GM10248 (cell line): ENCODE data around the gene RPSA.

Experiments used
- CTCF ChIA-PET: fragments of 300-600 bp; sonication (Branson Sonifier 250); formaldehyde crosslinking; extraction: SDS; loops from one replicate; lab custom pipeline; 2021; ENCODE audit warnings: antibody characterized with exemption; lab: Yijun Ruan, JAX
- POLR2A ChIA-PET: fragments of 350-650 bp; sonication (Branson Sonifier 250); formaldehyde crosslinking; extraction: SDS; loops from one replicate; lab custom pipeline; 2020; ENCODE audit warnings: antibody characterized with exemption; lab: Yijun Ruan, JAX
- DNase-seq: peaks from one replicate; pipeline ENCODE4 v3.0.0; 2012; ENCODE audit errors: extremely low spot score
- CTCF ChIP-seq: IDR thresholded peaks from 2 replicates; pipeline ENCODE4 v1.5.1; 2012; ENCODE audit warnings: mild to moderate bottlenecking, low read depth; ENCODE audit errors: extremely low read depth, missing control alignments, control extremely low read depth

The RPSA gene

DNA sequence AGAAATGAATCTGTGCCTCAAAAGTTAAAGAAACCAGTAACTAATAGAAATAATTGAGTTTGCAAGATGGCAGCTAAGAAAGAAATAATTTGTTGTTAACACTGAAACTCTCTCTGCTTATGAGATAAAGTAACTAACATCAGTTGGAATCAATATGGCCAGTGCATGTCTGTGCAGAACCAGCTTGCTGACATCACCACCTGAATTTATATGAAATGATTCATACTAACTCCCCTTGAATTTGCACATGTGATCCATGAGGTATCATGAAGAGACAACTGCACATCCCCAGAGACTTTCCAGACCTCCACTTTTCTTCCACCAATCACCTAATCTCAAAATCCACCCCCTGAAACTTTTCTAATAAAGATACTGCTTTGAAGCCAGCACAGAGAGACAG lies 33.7 kb upstream of the RPSA start:
- no peak for DNase-seq
- ChIA-PET POLR2A (interaction anchor here (1.1 kb wide), 1 partner anchor 11 kb away, joined by 6 read pairs; no protein-coding TSS in a partner anchor), CTCF (interaction anchor here (1.0 to 8.4 kb wide), 6 partner anchors 9 to 195 kb away, joined by 3 to 137 read pairs (median 4); no protein-coding TSS in a partner anchor)
- TF ChIP-seq CTCF, result no peak

GRCh38 chr3:39376959-39377634 lies 29.4 kb upstream of the RPSA start:
- POLR2A ChIA-PET, result no interaction called here
- no peak for DNase-seq
- CTCF ChIA-PET, result interaction anchor here (1.0 to 8.4 kb wide), 19 partner anchors 13 to 199 kb away, joined by 3 to 137 read pairs (median 6); partner anchors contain the start of genes RPSA and XIRP1
- no peak for TF ChIP-seq CTCF

DNA sequence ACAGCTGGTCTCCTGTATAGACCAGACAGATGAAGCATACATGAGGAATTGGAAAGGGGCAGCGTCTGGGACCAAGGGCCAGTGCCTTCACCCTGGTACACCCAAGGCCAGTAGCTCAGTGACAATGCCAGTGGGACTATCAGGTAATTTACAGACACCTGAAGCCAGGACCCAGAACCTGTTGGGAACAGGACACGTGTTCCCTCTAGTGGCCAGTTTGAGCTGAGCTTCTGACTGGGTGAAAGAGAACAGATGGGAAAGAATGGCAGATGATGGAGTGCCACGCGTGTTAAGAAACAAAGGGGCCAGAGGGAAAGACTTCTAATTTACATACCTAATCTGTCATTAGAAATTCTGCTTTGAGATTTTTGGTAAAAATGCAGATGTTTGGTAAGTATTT lies 28.4 kb upstream of the RPSA start:
- ChIA-PET POLR2A (no interaction called here), CTCF (interaction anchor here (0.8 to 8.4 kb wide), 30 partner anchors 9 to 348 kb away, joined by 3 to 137 read pairs (median 5); partner anchors contain the start of genes RPSA and XIRP1)
- peak; percentile 89 for TF ChIP-seq CTCF
- peak; percentile 70 for DNase-seq

- ChIA-PET CTCF (interaction anchor here (0.9 to 8.4 kb wide), 15 partner anchors 8 to 349 kb away, joined by 3 to 137 read pairs (median 6); partner anchors contain the start of genes RPSA and XIRP1), POLR2A (no interaction called here)
- DNase-seq, result no peak
- TF ChIP-seq CTCF, result no peak
These were observed 27.4 kb upstream of the RPSA start for GRCh38 chr3:39378957-39379777.

- POLR2A ChIA-PET, result no interaction called here
- no peak for DNase-seq
- no peak for TF ChIP-seq CTCF
- CTCF ChIA-PET, result interaction anchor here (0.9 to 8.4 kb wide), 5 partner anchors 84 to 202 kb away, joined by 3 to 137 read pairs (median 15); partner anchors contain the start of gene XIRP1
These were observed 26.8 kb upstream of the RPSA start for GRCh38 chr3:39379778-39380155.

- ChIA-PET CTCF (no interaction called here), POLR2A (no interaction called here)
- no peak for DNase-seq
- no peak for TF ChIP-seq CTCF
These were observed 25.1 kb upstream of the RPSA start for GRCh38 chr3:39381432-39381831.
